Astrocyte (in vitro differentiated cells and primary cell): Measurements from ENCODE around the gene VSTM2B. TPM values are rescaled to one million over a fixed set of nuclear protein-coding genes. Genes with fewer than 3 reads are reported as not detected.

Experiments used
- DNase-seq: peaks from one replicate; pipeline ENCODE4 v3.0.0-alpha.2; 2010; ENCODE audit warnings: low read depth
- FAIRE-seq: peaks from 2 replicates; lab custom pipeline; 2011; peaks lifted over from hg19 to GRCh38; lab: Jason Lieb, UNC
- H2AFZ ChIP-seq: 2 replicates; pipeline ENCODE4 v1.6.0; 2012; ENCODE audit warnings: low read depth, low read length, inconsistent platforms
- H3K27ac ChIP-seq: 2 replicates; pipeline ENCODE4 v1.5.1; 2011; ENCODE audit warnings: low read depth, low read length, inconsistent platforms
- H3K27me3 ChIP-seq: 2 replicates; pipeline ENCODE4 v1.6.0; 2011; ENCODE audit warnings: low read length, inconsistent platforms; ENCODE audit not compliant: insufficient read depth
- H3K36me3 ChIP-seq: 2 replicates; pipeline ENCODE4 v1.5.1; 2011; ENCODE audit warnings: low read length, inconsistent platforms; ENCODE audit not compliant: insufficient read depth
- H3K4me1 ChIP-seq: 2 replicates; pipeline ENCODE4 v1.5.1; 2011; ENCODE audit warnings: low read length, inconsistent platforms; ENCODE audit not compliant: insufficient read depth
- H3K4me2 ChIP-seq: 2 replicates; pipeline ENCODE4 v1.6.0; 2012; ENCODE audit warnings: low read length, inconsistent platforms
- H3K4me3 ChIP-seq: 2 replicates; pipeline ENCODE4 v1.5.1; 2011; ENCODE audit warnings: low read depth, mild to moderate bottlenecking, low read length, inconsistent platforms; ENCODE audit not compliant: insufficient read depth
- H3K79me2 ChIP-seq: 2 replicates; pipeline ENCODE4 v1.6.0; 2012; ENCODE audit warnings: mild to moderate bottlenecking, low read length, inconsistent platforms; ENCODE audit not compliant: insufficient read depth
- H3K9ac ChIP-seq: 2 replicates; pipeline ENCODE4 v1.6.0; 2012; ENCODE audit warnings: mild to moderate bottlenecking, low read length, inconsistent platforms
- H3K9me3 ChIP-seq: 2 replicates; pipeline ENCODE4 v1.5.1; 2012; ENCODE audit warnings: low read depth, mild to moderate bottlenecking, low read length, inconsistent platforms; ENCODE audit not compliant: insufficient read depth
- H4K20me1 ChIP-seq: 2 replicates; pipeline ENCODE4 v1.6.0; 2012; ENCODE audit warnings: low read length, inconsistent platforms; ENCODE audit not compliant: insufficient read depth
- H3K27ac Mint-ChIP-seq: one replicate; pipeline ENCODE4 v1.8.0; 2021; ENCODE audit warnings: mild to moderate bottlenecking, mixed read lengths; ENCODE audit not compliant: unreplicated experiment
- H3K27me3 Mint-ChIP-seq: one replicate; pipeline ENCODE4 v1.8.0; 2021; ENCODE audit warnings: low read depth, mixed read lengths; ENCODE audit not compliant: unreplicated experiment
- H3K36me3 Mint-ChIP-seq: one replicate; pipeline ENCODE4 v1.8.0; 2021; ENCODE audit warnings: low read depth, mixed read lengths; ENCODE audit not compliant: unreplicated experiment
- H3K4me1 Mint-ChIP-seq: one replicate; pipeline ENCODE4 v1.8.0; 2021; ENCODE audit warnings: low read depth, mixed read lengths; ENCODE audit not compliant: unreplicated experiment
- H3K4me3 Mint-ChIP-seq: one replicate; pipeline ENCODE4 v1.8.0; 2021; ENCODE audit warnings: mild to moderate bottlenecking, moderate library complexity, mixed read lengths; ENCODE audit not compliant: unreplicated experiment
- H3K9me3 Mint-ChIP-seq: one replicate; pipeline ENCODE4 v1.8.0; 2021; ENCODE audit warnings: mild to moderate bottlenecking, mixed read lengths; ENCODE audit not compliant: unreplicated experiment
- CTCF ChIP-seq: IDR thresholded peaks from 2 replicates; pipeline ENCODE4 v1.5.1; 2011; ENCODE audit warnings: low read depth, mild to moderate bottlenecking, inconsistent platforms, low read length, moderate library complexity; ENCODE audit not compliant: insufficient read depth
- EZH2 ChIP-seq: IDR thresholded peaks from 2 replicates; pipeline ENCODE4 v1.6.1; 2012; ENCODE audit warnings: mild to moderate bottlenecking, low read length, inconsistent platforms; ENCODE audit not compliant: insufficient read depth
- total RNA-seq: library from RNA; stranded (reverse); gene quantifications from 2 replicates; pipeline ENCODE4 v1.2.1, GENCODE V29; 2021

The VSTM2B gene
- total RNA-seq, 1 donor from 2014 or later: not detected

GRCh38 chr19:29535984-29536508, 10.3 kb downstream of the VSTM2B start:
- Histone ChIP-seq H4K20me1 (no peaks in the 10 kb centered on the region), H3K4me1 (no peaks in the 10 kb centered on the region), H3K79me2 (no peaks in the 10 kb centered on the region), H3K9ac (no peak overlapping the region), H3K27me3 (peaks cover 2% of the 10 kb centered on the region), H3K27ac (no peak overlapping the region), H3K36me3 (no peaks in the 10 kb centered on the region), H2AFZ (no peak overlapping the region), H3K4me3 (no peak overlapping the region), H3K9me3 (peaks cover 12% of the 10 kb centered on the region), H3K4me2 (no peak overlapping the region)
- Mint-ChIP-seq H3K27ac (no peak overlapping the region), H3K27me3 (peaks cover 78% of the 10 kb centered on the region), H3K4me1 (no peaks in the 10 kb centered on the region), H3K9me3 (peaks cover 5% of the 10 kb centered on the region), H3K36me3 (no peaks in the 10 kb centered on the region), H3K4me3 (no peak overlapping the region)
- TF ChIP-seq EZH2: no peak
- no peak for TF ChIP-seq CTCF
- DNase-seq (no peak), FAIRE-seq (no peak)

GRCh38 chr19:29537181-29537580, 11.4 kb downstream of the VSTM2B start:
- no peaks in the 10 kb centered on the region for H3K27me3 ChIP-seq
- H3K4me2 ChIP-seq: no peak overlapping the region
- peaks cover 5% of the 10 kb centered on the region for H3K9me3 Mint-ChIP-seq
- DNase-seq: no peak
- no peaks in the 10 kb centered on the region for H4K20me1 ChIP-seq
- H3K4me1 Mint-ChIP-seq: no peaks in the 10 kb centered on the region
- peaks cover 66% of the 10 kb centered on the region for H3K27me3 Mint-ChIP-seq
- H3K4me3 Mint-ChIP-seq: no peak overlapping the region
- FAIRE-seq: no peak
- H3K9ac ChIP-seq: no peak overlapping the region
- TF ChIP-seq EZH2 (no peak), CTCF (no peak)
- no peak overlapping the region for H3K4me3 ChIP-seq
- H3K27ac ChIP-seq: no peak overlapping the region
- no peak overlapping the region for H2AFZ ChIP-seq
- H3K27ac Mint-ChIP-seq: no peak overlapping the region
- H3K36me3 Mint-ChIP-seq: no peaks in the 10 kb centered on the region
- H3K9me3 ChIP-seq: peaks cover 12% of the 10 kb centered on the region
- H3K4me1 ChIP-seq: no peaks in the 10 kb centered on the region
- no peaks in the 10 kb centered on the region for H3K36me3 ChIP-seq
- H3K79me2 ChIP-seq: no peaks in the 10 kb centered on the region

- Mint-ChIP-seq H3K4me1 (no peaks in the 10 kb centered on the region), H3K9me3 (peaks cover 5% of the 10 kb centered on the region), H3K27me3 (peaks cover 62% of the 10 kb centered on the region), H3K27ac (no peak overlapping the region), H3K4me3 (no peak overlapping the region), H3K36me3 (no peaks in the 10 kb centered on the region)
- no peaks in the 10 kb centered on the region for H3K27me3 ChIP-seq
- FAIRE-seq (no peak), DNase-seq (no peak)
- no peaks in the 10 kb centered on the region for H3K4me1 ChIP-seq
- H3K36me3 ChIP-seq: no peaks in the 10 kb centered on the region
- H3K79me2 ChIP-seq: no peaks in the 10 kb centered on the region
- no peak overlapping the region for H3K4me2 ChIP-seq
- no peaks in the 10 kb centered on the region for H4K20me1 ChIP-seq
- H2AFZ ChIP-seq: no peak overlapping the region
- no peak overlapping the region for H3K27ac ChIP-seq
- H3K4me3 ChIP-seq: no peak overlapping the region
- TF ChIP-seq EZH2 (no peak), CTCF (no peak)
- peaks cover 12% of the 10 kb centered on the region for H3K9me3 ChIP-seq
- no peak overlapping the region for H3K9ac ChIP-seq
Observed at GRCh38 chr19:29537601-29538000, 11.8 kb downstream of the VSTM2B start.
